ENCODE measurements around the gene KRT16.
"Not testable (repeated sequence)": the region's sequence is repeated elsewhere in the genome, so short reads cannot be mapped to it uniquely, and the experiment has no call there.

Gene KRT16

DNA sequence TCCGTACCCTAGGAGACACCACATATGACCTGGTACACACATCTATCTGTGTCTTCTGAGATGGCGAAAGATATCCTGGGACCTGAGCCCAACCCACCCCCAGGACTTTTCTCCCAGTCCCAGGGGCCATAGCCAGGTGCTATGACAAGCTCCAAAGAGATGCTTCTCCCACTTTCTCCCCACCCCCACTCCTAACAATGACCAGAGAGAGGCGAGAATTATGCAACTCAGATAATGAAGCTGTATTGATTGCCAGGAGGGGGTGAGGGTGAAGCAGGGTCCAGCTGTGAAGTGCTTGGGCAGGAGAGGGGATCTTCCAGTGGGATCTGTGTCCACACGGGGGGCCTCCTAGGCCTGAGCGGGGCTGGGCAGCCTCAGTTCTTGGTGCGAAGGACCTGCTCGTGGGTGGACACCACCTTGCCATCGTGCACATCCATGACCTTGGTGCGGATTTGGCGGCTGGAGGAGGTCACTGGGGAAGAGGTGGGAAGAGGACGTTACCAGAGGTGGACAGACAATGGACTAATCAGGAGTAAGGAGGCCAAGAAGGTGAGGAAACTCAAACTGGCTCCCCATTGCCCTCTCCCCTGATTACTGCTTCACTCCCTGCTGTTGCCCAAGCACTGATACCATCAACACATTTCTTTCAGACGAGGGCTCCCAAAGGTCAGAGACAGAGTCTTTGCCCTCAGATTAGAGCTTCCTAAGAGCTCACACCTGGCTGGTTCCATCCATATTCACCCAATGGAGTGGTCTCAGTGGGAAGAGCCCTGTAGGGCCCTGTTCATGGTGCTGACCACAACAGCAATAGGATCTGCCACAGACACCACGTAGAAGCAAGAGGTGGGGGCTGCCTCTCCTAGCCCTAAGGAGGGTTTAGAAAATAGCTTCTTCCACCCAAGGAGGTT lies 30.3 kb downstream of the KRT16 start:
- not testable (repeated sequence) for DNase-seq

DNA sequence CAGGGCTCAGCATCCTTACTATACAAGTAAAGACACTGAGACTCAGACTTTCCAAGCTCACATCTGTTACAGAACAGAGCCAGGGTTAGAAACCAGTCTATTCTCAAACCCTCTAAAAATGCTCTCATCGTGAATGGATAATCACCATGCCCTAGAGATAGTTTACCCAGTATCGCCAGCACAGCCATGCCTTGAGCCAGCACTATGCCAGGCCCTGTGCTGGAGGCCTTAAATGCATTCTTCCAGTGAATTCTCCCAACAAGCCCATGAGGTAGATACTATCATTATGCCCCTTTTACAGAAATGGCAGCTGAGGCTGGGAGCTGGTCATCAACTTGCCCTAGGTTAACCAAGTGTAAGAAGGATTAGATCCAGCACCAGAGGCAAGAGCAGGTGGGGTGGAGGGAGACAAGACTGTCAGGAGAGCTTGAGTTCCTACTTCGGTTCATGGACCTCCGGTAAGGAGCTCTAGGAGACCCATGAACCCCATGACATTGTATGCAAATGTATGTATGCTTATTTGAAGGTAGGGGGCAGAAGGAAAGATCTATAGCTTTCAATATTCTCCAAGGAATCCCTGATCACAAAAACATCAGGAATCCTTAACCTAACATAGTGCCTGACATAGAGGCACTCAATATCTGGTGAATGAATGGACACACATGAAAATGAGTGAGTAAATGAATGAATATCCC lies 31.1 kb downstream of the KRT16 start:
- DNase-seq = no peak

GRCh38 chr17:41580687-41581365 lies 31.7 kb downstream of the KRT16 start:
- no peak for DNase-seq

DNA sequence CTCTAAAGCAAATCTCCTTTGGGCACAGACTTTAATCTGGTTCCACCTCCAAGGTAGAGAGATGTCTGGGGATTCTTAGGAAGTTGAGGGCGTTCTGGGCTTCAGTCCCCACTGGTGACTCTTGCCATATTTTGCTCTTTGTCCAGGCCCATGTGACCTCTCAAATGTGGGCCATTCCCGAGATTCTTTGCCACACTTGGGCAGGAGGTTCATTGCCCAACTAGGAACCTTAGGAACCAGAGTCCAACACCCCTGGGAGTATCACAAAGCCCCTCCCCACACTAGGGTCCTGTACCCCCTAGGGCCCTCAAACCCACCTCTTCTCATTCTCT lies 32.4 kb downstream of the KRT16 start:
- no peak for DNase-seq

GRCh38 chr17:41579484-41580243 lies 32.9 kb downstream of the KRT16 start:
- peak; percentile 72 for DNase-seq

DNA sequence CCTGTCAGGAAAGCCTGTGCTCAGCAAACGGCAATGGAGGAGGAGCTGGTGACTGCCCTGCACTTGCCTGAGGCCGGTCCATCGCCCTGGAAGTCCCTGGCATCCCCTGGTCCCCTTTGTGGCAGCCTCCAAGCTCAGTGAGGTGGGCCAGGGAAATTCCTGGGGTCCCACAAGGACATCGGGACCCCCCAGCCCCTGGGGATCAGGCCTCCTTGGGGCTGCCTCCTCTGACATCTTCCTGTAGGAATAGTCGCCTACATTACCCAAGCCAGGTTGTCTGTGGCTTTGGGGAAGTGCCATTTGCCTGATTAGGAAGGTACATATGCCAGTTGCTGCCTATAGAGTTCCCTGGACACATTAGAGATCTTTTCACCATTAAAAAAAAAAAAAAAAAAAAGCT lies 33.6 kb downstream of the KRT16 start:
- DNase-seq = no peak

GRCh38 chr17:41578538-41578937 lies 34.0 kb downstream of the KRT16 start:
- no peak for DNase-seq

- DNase-seq = not testable (repeated sequence)
Observed at GRCh38 chr17:41576740-41577139, 35.8 kb downstream of the KRT16 start.

DNA sequence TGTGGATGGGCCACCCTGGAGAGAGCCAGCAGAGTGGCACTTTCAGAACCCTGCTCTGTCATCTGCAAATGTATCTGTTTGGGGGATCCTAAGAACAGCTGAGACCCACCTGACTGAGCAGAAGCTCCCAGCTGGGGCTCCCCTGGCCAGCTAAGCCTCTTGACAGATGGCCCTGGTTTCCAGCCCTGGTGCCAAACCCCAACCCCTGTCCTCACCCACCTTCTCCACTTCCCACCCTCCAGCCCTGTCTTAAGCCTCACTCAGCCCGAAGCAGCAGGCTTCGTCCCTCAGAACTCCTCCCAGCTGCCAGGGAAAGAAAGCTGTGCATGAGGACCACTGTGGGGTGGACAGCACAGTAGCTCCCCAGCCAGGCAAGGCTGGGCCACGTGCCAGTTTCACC lies 37.2 kb downstream of the KRT16 start:
- no peak for DNase-seq

GRCh38 chr17:41571561-41572434 lies 40.8 kb downstream of the KRT16 start, which contains the start of gene KRT9:
KRT9 (minus strand) TSS chr17:41572059; CDS start chr17:41571992, 67 bp downstream.
- DNase-seq = no peak

DNA sequence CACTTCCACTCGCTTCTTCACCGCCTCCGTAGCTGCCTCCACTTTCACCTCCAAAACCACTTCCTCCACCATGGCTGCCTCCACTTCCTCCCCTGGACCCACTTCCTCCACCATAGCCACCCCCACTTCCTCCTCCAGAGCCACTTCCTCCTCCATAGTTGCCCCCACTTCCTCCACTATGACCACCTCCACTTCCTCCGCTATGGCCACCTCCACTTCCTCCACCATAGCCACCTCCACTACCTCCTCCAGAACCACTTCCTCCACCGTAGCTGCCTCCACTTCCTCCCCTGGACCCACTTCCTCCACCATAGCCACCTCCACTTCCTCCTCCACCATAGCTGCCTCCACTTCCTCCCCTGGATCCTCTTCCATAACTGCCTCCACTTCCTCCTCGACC lies 45.2 kb downstream of the KRT16 start:
- peak; percentile 8 for DNase-seq

DNA sequence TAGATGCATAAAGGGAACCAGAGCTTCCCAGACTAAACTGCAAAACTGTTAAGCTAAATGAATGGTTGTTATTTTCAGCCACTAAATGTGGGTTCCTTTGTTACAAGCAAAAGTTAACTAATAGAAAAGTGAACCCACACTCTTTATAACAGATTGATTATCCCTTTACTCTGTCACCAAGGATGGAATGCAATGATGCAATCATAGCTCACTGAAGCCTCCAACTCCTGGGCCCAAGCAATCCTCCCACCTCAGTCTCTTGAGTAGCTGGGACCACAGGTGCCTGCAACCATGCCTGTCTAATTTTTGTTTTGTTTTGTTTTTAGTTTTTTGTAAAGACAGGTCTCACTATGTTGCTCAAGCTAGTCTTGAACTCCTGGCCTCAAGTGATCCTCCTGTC lies 47.2 kb downstream of the KRT16 start:
- no peak for DNase-seq

DNA sequence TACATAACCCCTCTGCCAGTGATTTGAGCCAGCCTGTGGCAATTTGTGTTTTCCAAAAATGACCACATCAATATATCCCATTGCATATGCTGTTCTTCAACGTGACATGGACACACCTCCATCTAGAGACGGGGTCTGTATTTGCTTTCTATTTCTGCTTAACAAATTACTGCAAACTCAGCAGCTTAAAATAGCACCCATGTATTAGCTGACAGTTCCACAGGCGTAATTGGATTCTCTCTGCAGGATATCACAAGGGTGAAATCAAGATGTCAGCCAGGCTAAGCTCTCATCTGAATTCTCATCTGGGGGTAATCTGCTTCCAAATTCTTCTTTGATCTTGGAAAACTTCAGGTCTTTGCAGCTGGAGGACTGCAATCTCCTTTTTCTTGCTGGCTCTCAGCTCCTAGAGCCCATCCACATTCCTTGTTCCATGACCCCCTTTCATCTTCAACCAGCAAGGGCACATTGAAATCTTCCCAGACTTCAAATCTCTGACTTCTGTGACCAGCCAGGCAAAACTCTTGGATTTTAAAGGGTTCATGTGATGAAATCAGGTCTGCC lies 48.9 kb downstream of the KRT16 start:
- DNase-seq = no peak

DNA sequence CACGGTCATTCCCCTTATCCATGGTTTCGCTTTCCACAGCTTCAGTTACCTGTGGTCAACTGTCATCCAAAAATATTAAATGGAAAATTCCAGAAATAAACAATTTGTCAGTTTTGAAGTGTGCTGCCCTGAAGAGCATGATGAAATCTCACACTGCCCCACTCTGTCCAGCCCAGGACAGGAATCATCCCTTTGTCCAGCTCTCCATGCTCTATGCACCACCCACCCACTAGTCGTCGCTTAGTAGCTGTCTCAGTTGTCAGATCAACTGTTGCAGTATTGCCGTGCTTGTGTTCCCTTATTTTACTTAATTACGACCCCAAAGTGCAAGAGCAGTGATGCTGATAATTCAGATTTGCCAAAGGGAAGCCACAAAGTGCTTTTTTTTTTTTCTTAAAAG lies 51.0 kb downstream of the KRT16 start:
- DNase-seq = no peak

Measured in MV-4-11 (cell line).